GM23338 (cell line): ENCODE results near the gene SLC35A2.

Experiments used
- CREB1 ChIP-seq: fragments of 250-450 bp; sonication (Bioruptor Pico); IDR thresholded peaks from 2 replicates; pipeline ENCODE4 v1.5.0; 2020; ENCODE audit warnings: low read depth, mild to moderate bottlenecking, moderate library complexity
- EZH2 ChIP-seq: fragments of 200-600 bp; sonication (generic); IDR thresholded peaks from one replicate; pipeline ENCODE4 v1.8.0; 2017; ENCODE audit warnings: antibody characterized with exemption, mild to moderate bottlenecking, low read depth; ENCODE audit not compliant: unreplicated experiment
- EZH2phosphoT487 ChIP-seq: fragments of 200-600 bp; sonication (generic); IDR thresholded peaks from one replicate; pipeline ENCODE4 v1.8.1; 2018; ENCODE audit warnings: antibody characterized with exemption; ENCODE audit not compliant: unreplicated experiment
- JUNB ChIP-seq: IDR thresholded peaks from one replicate; pipeline ENCODE4 v1.6.1; 2016; ENCODE audit warnings: antibody characterized with exemption; ENCODE audit not compliant: unreplicated experiment
- NANOG ChIP-seq: IDR thresholded peaks from 2 replicates; pipeline ENCODE4 v1.6.1; 2016; ENCODE audit warnings: antibody characterized with exemption, borderline replicate concordance
- POLR2AphosphoS5 ChIP-seq: IDR thresholded peaks from 2 replicates; pipeline ENCODE4 v1.6.1; 2016; ENCODE audit warnings: antibody characterized with exemption, low read depth
- STAT1 ChIP-seq: IDR thresholded peaks from one replicate; pipeline ENCODE4 v1.6.1; 2016; ENCODE audit warnings: antibody characterized with exemption; ENCODE audit not compliant: unreplicated experiment
- ZNF114 ChIP-seq: fragments of 250-450 bp; sonication (Bioruptor Pico); IDR thresholded peaks from 2 replicates; pipeline ENCODE4 v1.5.0; 2020; ENCODE audit warnings: mild to moderate bottlenecking, moderate library complexity
- TF ChIP-seq, protein P1 (sequence below), 2 experiments: fragments of 200-600 bp in 1 of 2; sonication (generic) in 1 of 2; conservative IDR thresholded peaks; 2 replicates each; pipeline versions ENCODE4 v1.5.1 to v1.6.1; 2016 to 2017; ENCODE audit warnings: antibody characterized with exemption in 2 of 2, low read depth in 2 of 2, mild to moderate bottlenecking in 2 of 2, moderate library complexity in 1 of 2
- TF ChIP-seq, protein P2 (sequence below): IDR thresholded peaks from one replicate; pipeline ENCODE4 v1.6.1; 2018; ENCODE audit warnings: antibody characterized with exemption; ENCODE audit not compliant: unreplicated experiment
- TF ChIP-seq, protein P3 (sequence below): fragments of 250-450 bp; sonication (Bioruptor Pico); IDR thresholded peaks from 2 replicates; pipeline ENCODE4 v1.5.0; 2020; ENCODE audit warnings: mild to moderate bottlenecking, moderate library complexity

DNA sequence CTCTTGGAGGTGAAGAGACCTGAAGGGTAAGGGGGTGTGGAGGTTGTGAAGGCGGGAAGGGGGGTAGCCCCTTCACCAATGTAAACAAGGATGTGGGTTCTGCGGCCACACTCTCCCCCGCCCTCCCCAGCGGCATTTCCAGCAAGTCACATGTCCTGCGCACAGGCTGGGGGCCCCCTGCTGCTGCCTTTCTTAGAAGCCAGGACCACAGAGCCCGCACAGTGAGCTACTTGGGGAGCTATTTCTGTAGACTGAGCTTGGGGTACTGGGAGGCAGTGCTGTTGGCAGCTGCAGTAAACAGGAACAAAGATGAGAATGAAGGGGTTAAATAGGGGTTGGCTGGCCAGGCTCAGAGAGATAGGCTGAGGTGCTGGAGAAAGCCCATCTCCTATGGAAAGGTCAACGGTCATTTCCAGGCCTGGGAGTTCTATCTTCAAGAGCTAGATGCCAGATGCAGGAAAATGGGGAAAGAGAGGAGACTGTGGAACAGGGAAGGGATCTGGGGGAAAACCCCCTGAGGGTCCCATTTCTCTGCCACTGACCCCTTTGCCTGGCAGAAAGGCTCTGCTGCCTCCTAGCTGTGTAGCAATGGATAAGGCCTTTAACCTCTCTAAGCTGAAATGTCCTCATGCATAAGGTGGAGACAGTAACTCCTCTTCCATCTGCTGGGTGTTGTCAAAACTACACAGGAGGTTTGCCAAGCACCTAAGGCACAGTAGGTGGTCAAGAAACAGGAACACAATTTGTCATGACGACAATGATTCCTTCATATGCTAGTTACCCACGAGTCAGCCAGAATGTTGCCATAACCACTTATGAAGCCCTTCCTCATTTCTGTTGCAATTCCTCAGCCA is 25.8 kb upstream of the SLC35A2 start:
- TF ChIP-seq, protein P1, sequence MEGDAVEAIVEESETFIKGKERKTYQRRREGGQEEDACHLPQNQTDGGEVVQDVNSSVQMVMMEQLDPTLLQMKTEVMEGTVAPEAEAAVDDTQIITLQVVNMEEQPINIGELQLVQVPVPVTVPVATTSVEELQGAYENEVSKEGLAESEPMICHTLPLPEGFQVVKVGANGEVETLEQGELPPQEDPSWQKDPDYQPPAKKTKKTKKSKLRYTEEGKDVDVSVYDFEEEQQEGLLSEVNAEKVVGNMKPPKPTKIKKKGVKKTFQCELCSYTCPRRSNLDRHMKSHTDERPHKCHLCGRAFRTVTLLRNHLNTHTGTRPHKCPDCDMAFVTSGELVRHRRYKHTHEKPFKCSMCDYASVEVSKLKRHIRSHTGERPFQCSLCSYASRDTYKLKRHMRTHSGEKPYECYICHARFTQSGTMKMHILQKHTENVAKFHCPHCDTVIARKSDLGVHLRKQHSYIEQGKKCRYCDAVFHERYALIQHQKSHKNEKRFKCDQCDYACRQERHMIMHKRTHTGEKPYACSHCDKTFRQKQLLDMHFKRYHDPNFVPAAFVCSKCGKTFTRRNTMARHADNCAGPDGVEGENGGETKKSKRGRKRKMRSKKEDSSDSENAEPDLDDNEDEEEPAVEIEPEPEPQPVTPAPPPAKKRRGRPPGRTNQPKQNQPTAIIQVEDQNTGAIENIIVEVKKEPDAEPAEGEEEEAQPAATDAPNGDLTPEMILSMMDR (conservative IDR thresholded peaks at IDR 0.05; ENCODE audit: low read depth in 2 of 2), result peak; percentile 58 to 80
- no peak for TF ChIP-seq EZH2
- TF ChIP-seq, protein P2, sequence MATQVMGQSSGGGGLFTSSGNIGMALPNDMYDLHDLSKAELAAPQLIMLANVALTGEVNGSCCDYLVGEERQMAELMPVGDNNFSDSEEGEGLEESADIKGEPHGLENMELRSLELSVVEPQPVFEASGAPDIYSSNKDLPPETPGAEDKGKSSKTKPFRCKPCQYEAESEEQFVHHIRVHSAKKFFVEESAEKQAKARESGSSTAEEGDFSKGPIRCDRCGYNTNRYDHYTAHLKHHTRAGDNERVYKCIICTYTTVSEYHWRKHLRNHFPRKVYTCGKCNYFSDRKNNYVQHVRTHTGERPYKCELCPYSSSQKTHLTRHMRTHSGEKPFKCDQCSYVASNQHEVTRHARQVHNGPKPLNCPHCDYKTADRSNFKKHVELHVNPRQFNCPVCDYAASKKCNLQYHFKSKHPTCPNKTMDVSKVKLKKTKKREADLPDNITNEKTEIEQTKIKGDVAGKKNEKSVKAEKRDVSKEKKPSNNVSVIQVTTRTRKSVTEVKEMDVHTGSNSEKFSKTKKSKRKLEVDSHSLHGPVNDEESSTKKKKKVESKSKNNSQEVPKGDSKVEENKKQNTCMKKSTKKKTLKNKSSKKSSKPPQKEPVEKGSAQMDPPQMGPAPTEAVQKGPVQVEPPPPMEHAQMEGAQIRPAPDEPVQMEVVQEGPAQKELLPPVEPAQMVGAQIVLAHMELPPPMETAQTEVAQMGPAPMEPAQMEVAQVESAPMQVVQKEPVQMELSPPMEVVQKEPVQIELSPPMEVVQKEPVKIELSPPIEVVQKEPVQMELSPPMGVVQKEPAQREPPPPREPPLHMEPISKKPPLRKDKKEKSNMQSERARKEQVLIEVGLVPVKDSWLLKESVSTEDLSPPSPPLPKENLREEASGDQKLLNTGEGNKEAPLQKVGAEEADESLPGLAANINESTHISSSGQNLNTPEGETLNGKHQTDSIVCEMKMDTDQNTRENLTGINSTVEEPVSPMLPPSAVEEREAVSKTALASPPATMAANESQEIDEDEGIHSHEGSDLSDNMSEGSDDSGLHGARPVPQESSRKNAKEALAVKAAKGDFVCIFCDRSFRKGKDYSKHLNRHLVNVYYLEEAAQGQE, result no peak
- TF ChIP-seq STAT1, result no peak
- TF ChIP-seq POLR2AphosphoS5, result no peak
- TF ChIP-seq JUNB, result no peak
- no peak for TF ChIP-seq EZH2phosphoT487
- TF ChIP-seq, protein P3, sequence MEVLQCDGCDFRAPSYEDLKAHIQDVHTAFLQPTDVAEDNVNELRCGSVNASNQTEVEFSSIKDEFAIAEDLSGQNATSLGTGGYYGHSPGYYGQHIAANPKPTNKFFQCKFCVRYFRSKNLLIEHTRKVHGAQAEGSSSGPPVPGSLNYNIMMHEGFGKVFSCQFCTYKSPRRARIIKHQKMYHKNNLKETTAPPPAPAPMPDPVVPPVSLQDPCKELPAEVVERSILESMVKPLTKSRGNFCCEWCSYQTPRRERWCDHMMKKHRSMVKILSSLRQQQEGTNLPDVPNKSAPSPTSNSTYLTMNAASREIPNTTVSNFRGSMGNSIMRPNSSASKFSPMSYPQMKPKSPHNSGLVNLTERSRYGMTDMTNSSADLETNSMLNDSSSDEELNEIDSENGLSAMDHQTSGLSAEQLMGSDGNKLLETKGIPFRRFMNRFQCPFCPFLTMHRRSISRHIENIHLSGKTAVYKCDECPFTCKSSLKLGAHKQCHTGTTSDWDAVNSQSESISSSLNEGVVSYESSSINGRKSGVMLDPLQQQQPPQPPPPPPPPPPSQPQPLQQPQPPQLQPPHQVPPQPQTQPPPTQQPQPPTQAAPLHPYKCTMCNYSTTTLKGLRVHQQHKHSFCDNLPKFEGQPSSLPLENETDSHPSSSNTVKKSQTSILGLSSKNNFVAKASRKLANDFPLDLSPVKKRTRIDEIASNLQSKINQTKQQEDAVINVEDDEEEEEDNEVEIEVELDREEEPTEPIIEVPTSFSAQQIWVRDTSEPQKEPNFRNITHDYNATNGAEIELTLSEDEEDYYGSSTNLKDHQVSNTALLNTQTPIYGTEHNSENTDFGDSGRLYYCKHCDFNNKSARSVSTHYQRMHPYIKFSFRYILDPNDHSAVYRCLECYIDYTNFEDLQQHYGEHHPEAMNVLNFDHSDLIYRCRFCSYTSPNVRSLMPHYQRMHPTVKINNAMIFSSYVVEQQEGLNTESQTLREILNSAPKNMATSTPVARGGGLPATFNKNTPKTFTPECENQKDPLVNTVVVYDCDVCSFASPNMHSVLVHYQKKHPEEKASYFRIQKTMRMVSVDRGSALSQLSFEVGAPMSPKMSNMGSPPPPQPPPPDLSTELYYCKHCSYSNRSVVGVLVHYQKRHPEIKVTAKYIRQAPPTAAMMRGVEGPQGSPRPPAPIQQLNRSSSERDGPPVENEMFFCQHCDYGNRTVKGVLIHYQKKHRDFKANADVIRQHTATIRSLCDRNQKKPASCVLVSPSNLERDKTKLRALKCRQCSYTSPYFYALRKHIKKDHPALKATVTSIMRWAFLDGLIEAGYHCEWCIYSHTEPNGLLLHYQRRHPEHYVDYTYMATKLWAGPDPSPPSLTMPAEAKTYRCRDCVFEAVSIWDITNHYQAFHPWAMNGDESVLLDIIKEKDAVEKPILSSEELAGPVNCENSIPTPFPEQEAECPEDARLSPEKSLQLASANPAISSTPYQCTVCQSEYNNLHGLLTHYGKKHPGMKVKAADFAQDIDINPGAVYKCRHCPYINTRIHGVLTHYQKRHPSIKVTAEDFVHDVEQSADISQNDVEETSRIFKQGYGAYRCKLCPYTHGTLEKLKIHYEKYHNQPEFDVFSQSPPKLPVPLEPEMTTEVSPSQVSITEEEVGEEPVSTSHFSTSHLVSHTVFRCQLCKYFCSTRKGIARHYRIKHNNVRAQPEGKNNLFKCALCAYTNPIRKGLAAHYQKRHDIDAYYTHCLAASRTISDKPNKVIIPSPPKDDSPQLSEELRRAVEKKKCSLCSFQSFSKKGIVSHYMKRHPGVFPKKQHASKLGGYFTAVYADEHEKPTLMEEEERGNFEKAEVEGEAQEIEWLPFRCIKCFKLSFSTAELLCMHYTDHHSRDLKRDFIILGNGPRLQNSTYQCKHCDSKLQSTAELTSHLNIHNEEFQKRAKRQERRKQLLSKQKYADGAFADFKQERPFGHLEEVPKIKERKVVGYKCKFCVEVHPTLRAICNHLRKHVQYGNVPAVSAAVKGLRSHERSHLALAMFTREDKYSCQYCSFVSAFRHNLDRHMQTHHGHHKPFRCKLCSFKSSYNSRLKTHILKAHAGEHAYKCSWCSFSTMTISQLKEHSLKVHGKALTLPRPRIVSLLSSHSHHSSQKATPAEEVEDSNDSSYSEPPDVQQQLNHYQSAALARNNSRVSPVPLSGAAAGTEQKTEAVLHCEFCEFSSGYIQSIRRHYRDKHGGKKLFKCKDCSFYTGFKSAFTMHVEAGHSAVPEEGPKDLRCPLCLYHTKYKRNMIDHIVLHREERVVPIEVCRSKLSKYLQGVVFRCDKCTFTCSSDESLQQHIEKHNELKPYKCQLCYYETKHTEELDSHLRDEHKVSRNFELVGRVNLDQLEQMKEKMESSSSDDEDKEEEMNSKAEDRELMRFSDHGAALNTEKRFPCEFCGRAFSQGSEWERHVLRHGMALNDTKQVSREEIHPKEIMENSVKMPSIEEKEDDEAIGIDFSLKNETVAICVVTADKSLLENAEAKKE (CRISPR knock-in tag), result no peak
- no peak for TF ChIP-seq NANOG
- TF ChIP-seq ZNF114 (CRISPR knock-in tag), result no peak
- no peak for TF ChIP-seq CREB1
